Measurements from ENCODE around the gene NPL.

Gene NPL

DNA sequence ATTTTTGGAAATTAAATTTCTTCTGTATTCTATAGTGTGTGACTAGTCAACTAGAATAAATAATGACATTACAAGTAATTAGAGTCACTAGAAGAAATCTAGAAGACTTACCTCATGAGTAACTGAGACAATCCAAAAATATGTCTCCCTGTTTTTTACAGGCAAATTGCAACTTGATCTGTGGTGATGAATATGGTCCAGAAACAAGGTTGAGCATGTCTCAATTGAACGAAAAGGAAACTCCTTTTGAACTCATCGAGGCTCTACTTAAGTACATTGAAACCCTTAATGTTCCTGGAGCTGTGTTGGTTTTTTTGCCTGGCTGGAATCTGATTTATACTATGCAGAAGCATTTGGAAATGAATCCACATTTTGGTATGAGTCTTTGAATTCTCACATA is 86.3 kb downstream of the NPL start:
- Histone ChIP-seq H3K79me2 (ENCODE audit: insufficient read depth, low read length) (no peaks in the 10 kb centered on the region), H3K4me3 (ENCODE audit: low read length, poor library complexity, severe bottlenecking) (no peak overlapping the region), H3F3A (ENCODE audit: low read depth) (no peaks in the 10 kb centered on the region), H4K20me1 (ENCODE audit: insufficient read depth, low read length, poor library complexity, severe bottlenecking) (no peaks in the 10 kb centered on the region), H3K9me3 (ENCODE audit: insufficient read depth, low read depth, low read length) (no peaks in the 10 kb centered on the region), H3K4me2 (ENCODE audit: low read depth, low read length, poor library complexity, severe bottlenecking) (no peak overlapping the region), H3K27me3 (ENCODE audit: insufficient read depth, low read length, poor library complexity, severe bottlenecking) (no peaks in the 10 kb centered on the region), H3K4me1 (ENCODE audit: insufficient read depth, low read length, poor library complexity, severe bottlenecking) (no peaks in the 10 kb centered on the region), H3K36me3 (ENCODE audit: insufficient read depth, low read length) (peaks cover 100% of the 10 kb centered on the region), H2AFZ (ENCODE audit: low read length) (no peak overlapping the region), H3K9ac (ENCODE audit: low read depth, low read length, poor library complexity, severe bottlenecking) (no peak overlapping the region), H3K9me2 (replicated peaks; ENCODE audit: low read depth, low read length) (no peaks in the 10 kb centered on the region)
- TF ChIP-seq, protein P1, sequence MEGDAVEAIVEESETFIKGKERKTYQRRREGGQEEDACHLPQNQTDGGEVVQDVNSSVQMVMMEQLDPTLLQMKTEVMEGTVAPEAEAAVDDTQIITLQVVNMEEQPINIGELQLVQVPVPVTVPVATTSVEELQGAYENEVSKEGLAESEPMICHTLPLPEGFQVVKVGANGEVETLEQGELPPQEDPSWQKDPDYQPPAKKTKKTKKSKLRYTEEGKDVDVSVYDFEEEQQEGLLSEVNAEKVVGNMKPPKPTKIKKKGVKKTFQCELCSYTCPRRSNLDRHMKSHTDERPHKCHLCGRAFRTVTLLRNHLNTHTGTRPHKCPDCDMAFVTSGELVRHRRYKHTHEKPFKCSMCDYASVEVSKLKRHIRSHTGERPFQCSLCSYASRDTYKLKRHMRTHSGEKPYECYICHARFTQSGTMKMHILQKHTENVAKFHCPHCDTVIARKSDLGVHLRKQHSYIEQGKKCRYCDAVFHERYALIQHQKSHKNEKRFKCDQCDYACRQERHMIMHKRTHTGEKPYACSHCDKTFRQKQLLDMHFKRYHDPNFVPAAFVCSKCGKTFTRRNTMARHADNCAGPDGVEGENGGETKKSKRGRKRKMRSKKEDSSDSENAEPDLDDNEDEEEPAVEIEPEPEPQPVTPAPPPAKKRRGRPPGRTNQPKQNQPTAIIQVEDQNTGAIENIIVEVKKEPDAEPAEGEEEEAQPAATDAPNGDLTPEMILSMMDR (conservative IDR thresholded peaks at IDR 0.05; ENCODE audit: low read length) = no peak

DNA sequence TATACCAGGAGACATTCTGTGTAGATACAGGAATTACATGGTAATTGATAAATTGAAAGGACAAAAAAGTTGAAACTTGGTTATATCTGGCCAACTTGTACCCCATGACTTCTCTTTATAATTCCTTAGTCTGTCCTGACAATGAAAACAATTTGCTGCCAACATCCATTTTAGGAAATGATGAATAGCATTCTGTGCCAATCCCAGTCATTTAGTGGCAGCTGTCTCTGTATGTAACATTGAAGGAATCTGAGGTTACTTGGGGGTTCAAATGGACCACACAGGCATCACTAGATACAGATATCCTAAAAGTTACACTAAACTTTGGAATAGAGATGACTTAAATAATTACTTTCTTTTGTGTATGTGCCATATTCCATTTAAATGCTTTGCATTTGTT is 87.8 kb downstream of the NPL start:
- no peaks in the 10 kb centered on the region for H3K9me3 ChIP-seq (ENCODE audit: insufficient read depth, low read depth, low read length)
- peaks cover 3% of the 10 kb centered on the region for H4K20me1 ChIP-seq (ENCODE audit: insufficient read depth, low read length, poor library complexity, severe bottlenecking)
- H3K9ac ChIP-seq (ENCODE audit: low read depth, low read length, poor library complexity, severe bottlenecking) = no peak overlapping the region
- H3K4me2 ChIP-seq (ENCODE audit: low read depth, low read length, poor library complexity, severe bottlenecking) = no peak overlapping the region
- TF ChIP-seq EZH2phosphoT487 (IDR thresholded peaks at IDR 0.05; ENCODE audit: borderline replicate concordance) = no peak
- TF ChIP-seq, protein P1 (conservative IDR thresholded peaks at IDR 0.05; ENCODE audit: low read length) = no peak
- H3K27me3 ChIP-seq (ENCODE audit: insufficient read depth, low read length, poor library complexity, severe bottlenecking) = no peaks in the 10 kb centered on the region
- H3K9me2 ChIP-seq (replicated peaks; ENCODE audit: low read depth, low read length) = no peaks in the 10 kb centered on the region
- H3K79me2 ChIP-seq (ENCODE audit: insufficient read depth, low read length) = no peaks in the 10 kb centered on the region
- no peaks in the 10 kb centered on the region for H3F3A ChIP-seq (ENCODE audit: low read depth)
- no peaks in the 10 kb centered on the region for H3K4me1 ChIP-seq (ENCODE audit: insufficient read depth, low read length, poor library complexity, severe bottlenecking)
- no peak overlapping the region for H2AFZ ChIP-seq (ENCODE audit: low read length)
- no peak overlapping the region for H3K4me3 ChIP-seq (ENCODE audit: low read length, poor library complexity, severe bottlenecking)
- peaks cover 100% of the 10 kb centered on the region for H3K36me3 ChIP-seq (ENCODE audit: insufficient read depth, low read length)

DNA sequence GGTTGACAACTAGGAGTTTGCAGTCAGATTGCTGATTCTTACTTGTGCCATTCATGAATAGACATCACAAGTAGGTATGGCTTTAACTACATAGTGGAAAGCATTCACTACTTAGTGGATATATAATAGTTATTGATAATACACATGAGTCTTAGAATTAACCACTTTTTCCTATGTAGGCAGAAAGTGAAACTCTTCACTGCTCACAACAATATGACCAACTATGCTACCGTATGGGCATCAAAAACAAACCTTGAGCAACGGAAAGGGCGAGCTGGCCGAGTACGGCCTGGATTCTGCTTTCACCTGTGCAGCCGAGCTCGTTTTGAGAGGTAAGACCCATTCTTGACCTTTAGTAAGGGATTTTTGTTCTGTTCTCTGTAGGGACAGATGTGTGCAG is 88.3 kb downstream of the NPL start:
- Histone ChIP-seq H3F3A (ENCODE audit: low read depth) (no peaks in the 10 kb centered on the region), H3K4me1 (ENCODE audit: insufficient read depth, low read length, poor library complexity, severe bottlenecking) (no peaks in the 10 kb centered on the region), H4K20me1 (ENCODE audit: insufficient read depth, low read length, poor library complexity, severe bottlenecking) (peaks cover 3% of the 10 kb centered on the region), H3K9me3 (ENCODE audit: insufficient read depth, low read depth, low read length) (no peaks in the 10 kb centered on the region), H3K9ac (ENCODE audit: low read depth, low read length, poor library complexity, severe bottlenecking) (no peak overlapping the region), H3K79me2 (ENCODE audit: insufficient read depth, low read length) (no peaks in the 10 kb centered on the region), H3K4me3 (ENCODE audit: low read length, poor library complexity, severe bottlenecking) (no peak overlapping the region), H3K9me2 (replicated peaks; ENCODE audit: low read depth, low read length) (no peaks in the 10 kb centered on the region), H3K27me3 (ENCODE audit: insufficient read depth, low read length, poor library complexity, severe bottlenecking) (no peaks in the 10 kb centered on the region), H3K4me2 (ENCODE audit: low read depth, low read length, poor library complexity, severe bottlenecking) (no peak overlapping the region), H3K36me3 (ENCODE audit: insufficient read depth, low read length) (peaks cover 99% of the 10 kb centered on the region), H2AFZ (ENCODE audit: low read length) (no peak overlapping the region)
- TF ChIP-seq, protein P1 (conservative IDR thresholded peaks at IDR 0.05; ENCODE audit: low read length) = no peak
- TF ChIP-seq EZH2phosphoT487 (IDR thresholded peaks at IDR 0.05; ENCODE audit: borderline replicate concordance) = no peak
